HCT116 (cell line): Measurements from ENCODE around the gene NCAPG. TPM values are rescaled to one million over a fixed set of nuclear protein-coding genes. Genes with fewer than 3 reads are reported as not detected.

Experiments used
- ATAC-seq: fragments of 200-7000 bp; cut with Tn5 transposase; 2 replicates; pipeline ENCODE4 v1.9.1; 2020; ENCODE audit warnings: mild to moderate bottlenecking, moderate library complexity
- BruUV-seq: library from RNA; stranded (reverse); fragments of 400-500 nt; replicated peaks from 2 replicates; lab custom pipeline; 2021; lab: Mats Ljungman, UMichigan
- CTCF ChIA-PET: fragments of 300-600 bp; sonication (Branson Sonifier 250); formaldehyde crosslinking; loops from one replicate; lab custom pipeline; 2021; ENCODE audit warnings: antibody characterized with exemption; lab: Charles Lee
- POLR2A ChIA-PET: fragments of 300-600, 350-600 bp; sonication (Branson Sonifier 250); formaldehyde crosslinking; loops from one replicate; lab custom pipeline; 2021; ENCODE audit warnings: antibody characterized with exemption; lab: Charles Lee
- RAD21 ChIA-PET, 2 experiments: fragments of 300-600 bp; sonication (Branson Sonifier 250); formaldehyde crosslinking; loops; one replicate each; lab custom pipeline; 2023; ENCODE audit warnings: low total read pairs in 2 of 2; ENCODE audit not compliant: uncharacterized antibody in 2 of 2, unreplicated experiment in 2 of 2, low non-redundant PET in 1 of 2; lab: Charles Lee
- DNase-seq: peaks from one replicate; pipeline ENCODE4 v3.0.0-alpha.2; 2010; ENCODE audit warnings: low read depth, low spot score
- H2AFZ ChIP-seq: fragments of 200-600 bp; shearing (Covaris generic), sonication (generic); 2 replicates; pipeline ENCODE4 v1.6.1; 2017; ENCODE audit warnings: low read depth, mixed run types, mixed read lengths, antibody characterized with exemption, low read length; ENCODE audit not compliant: poor library complexity, severe bottlenecking
- H3K27ac ChIP-seq: 2 replicates; pipeline ENCODE4 v1.5.1; 2012; ENCODE audit warnings: low read depth, low read length
- H3K27me3 ChIP-seq: fragments of 200-600 bp; sonication (generic); 2 replicates; pipeline ENCODE4 v1.6.1; 2016; ENCODE audit warnings: mixed run types, low read length, mixed read lengths; ENCODE audit not compliant: insufficient read depth
- H3K36me3 ChIP-seq, 2 experiments: fragments of 200-500 bp in 1 of 2; fragments of 200-600 bp in 1 of 2; sonication (Bioruptor generic) in 1 of 2; sonication (generic) in 1 of 2; 2 replicates each; pipeline versions ENCODE4 v1.5.1 to v1.6.1; 2014 to 2016; ENCODE audit warnings: low read length in 2 of 2, inconsistent platforms in 1 of 2, mixed read lengths in 1 of 2, mixed run types in 1 of 2; ENCODE audit not compliant: insufficient read depth in 2 of 2, control insufficient read depth in 1 of 2
- H3K4me1 ChIP-seq, 2 experiments: fragments of 200-600 bp in 1 of 2; sonication (generic) in 1 of 2; 2 replicates each; pipeline versions ENCODE4 v1.5.1 to v1.6.1; 2012 to 2017; ENCODE audit warnings: low read length in 2 of 2, inconsistent platforms in 1 of 2, mild to moderate bottlenecking in 1 of 2, mixed read lengths in 1 of 2, mixed run types in 1 of 2, moderate library complexity in 1 of 2; ENCODE audit not compliant: insufficient read depth in 2 of 2, control insufficient read depth in 1 of 2
- H3K4me2 ChIP-seq: fragments of 200-600 bp; sonication (generic); 2 replicates; pipeline ENCODE4 v1.6.1; 2017; ENCODE audit warnings: mixed run types, low read length, mixed read lengths
- H3K4me3 ChIP-seq, 2 experiments: fragments of 200-600 bp in 1 of 2; sonication (generic) in 1 of 2; replicated peaks in 1 of 2; 2 replicates each; pipeline ENCODE4 v1.5.1; 2011 to 2016; ENCODE audit warnings: low read length in 2 of 2, control low read depth in 1 of 2, low read depth in 1 of 2, mild to moderate bottlenecking in 1 of 2, mixed read lengths in 1 of 2, mixed run types in 1 of 2
- H3K79me2 ChIP-seq: fragments of 200-600 bp; sonication (generic); 2 replicates; pipeline ENCODE4 v1.6.1; 2017; ENCODE audit warnings: mild to moderate bottlenecking, mixed run types, low read length, moderate library complexity, mixed read lengths; ENCODE audit not compliant: insufficient read depth
- H3K9ac ChIP-seq: fragments of 200-600 bp; sonication (generic); 2 replicates; pipeline ENCODE4 v1.6.1; 2016; ENCODE audit warnings: low read length, mixed read lengths
- H3K9me2 ChIP-seq: fragments of 200-600 bp; sonication (generic), shearing (Covaris generic); 2 replicates; pipeline ENCODE4 v1.6.1; 2017; ENCODE audit warnings: mixed run types, mild to moderate bottlenecking, moderate library complexity; ENCODE audit not compliant: insufficient read depth
- H3K9me3 ChIP-seq, 2 experiments: fragments of 200-500 bp in 1 of 2; fragments of 200-600 bp in 1 of 2; sonication (Bioruptor generic) in 1 of 2; sonication (generic) in 1 of 2; 2 replicates each; pipeline ENCODE4 v1.6.1; 2014 to 2017; ENCODE audit warnings: low read length in 2 of 2, mixed read lengths in 2 of 2, inconsistent platforms in 1 of 2, low read depth in 1 of 2, mild to moderate bottlenecking in 1 of 2, mixed run types in 1 of 2, moderate library complexity in 1 of 2; ENCODE audit not compliant: control insufficient read depth in 1 of 2, insufficient read depth in 1 of 2
- H4K20me1 ChIP-seq: fragments of 200-600 bp; sonication (generic), shearing (Covaris generic); 2 replicates; pipeline ENCODE4 v1.6.1; 2017; ENCODE audit warnings: mixed run types, mild to moderate bottlenecking, moderate library complexity; ENCODE audit not compliant: insufficient read depth
- CBX3 ChIP-seq: IDR thresholded peaks from 2 replicates; pipeline ENCODE4 v1.6.1; 2012; ENCODE audit warnings: low read depth
- ELF1 ChIP-seq: IDR thresholded peaks from 2 replicates; pipeline ENCODE4 v1.6.1; 2012; ENCODE audit warnings: low read depth, borderline replicate concordance
- EZH2phosphoT487 ChIP-seq: fragments of 200-600 bp; IDR thresholded peaks from 2 replicates; pipeline ENCODE4 v1.6.1; 2018; ENCODE audit warnings: antibody characterized with exemption, borderline replicate concordance
- MAX ChIP-seq: IDR thresholded peaks from 2 replicates; pipeline ENCODE4 v1.6.1; 2012
- RAD21 ChIP-seq: IDR thresholded peaks from 2 replicates; pipeline ENCODE4 v1.6.1; 2012; ENCODE audit warnings: low read depth, mild to moderate bottlenecking
- TCF7L2 ChIP-seq: IDR thresholded peaks from 2 replicates; pipeline ENCODE4 v1.7.0; 2011; ENCODE audit warnings: borderline replicate concordance, inconsistent platforms; ENCODE audit not compliant: insufficient read depth, insufficient read length; ENCODE audit errors: extremely low read depth
- intact Hi-C: fragments of 100-400 bp; cut with micrococcal nuclease; formaldehyde crosslinking; loops from 2 replicates; pipeline ENCODE4 v1.10.0; 2022
- total RNA-seq: library from RNA; stranded (reverse); gene quantifications from one replicate; pipeline ENCODE4 v1.2.1, GENCODE V29; 2021; ENCODE audit not compliant: unreplicated experiment

Gene NCAPG
- total RNA-seq, 1 experiment from 2014 or later, result 79.4 TPM

DNA sequence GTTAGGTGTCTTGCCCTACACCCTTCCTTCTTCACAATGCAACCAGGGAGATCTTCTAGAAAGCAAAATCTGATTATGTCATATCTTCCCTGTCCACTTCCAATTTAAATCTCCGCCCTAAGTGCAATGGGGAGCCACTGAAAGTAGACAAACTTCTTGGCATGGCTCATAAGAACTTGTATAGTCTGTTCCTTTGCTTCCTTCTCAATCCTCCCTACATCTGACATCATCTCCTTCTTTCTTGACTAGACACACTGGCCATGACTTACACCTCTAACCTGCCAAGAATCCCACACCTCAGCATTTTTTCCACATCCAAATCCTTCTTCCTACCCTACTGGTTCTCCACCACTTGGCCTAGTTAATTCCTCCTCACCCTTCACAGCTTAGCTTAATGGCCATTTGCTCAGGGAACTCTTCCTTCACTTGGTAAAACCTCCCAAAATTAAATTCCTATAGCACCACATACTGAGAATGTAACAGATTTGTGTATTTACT is 55.1 kb downstream of the NCAPG start:
- BruUV-seq, result no TSS peak
- RAD21 ChIA-PET, result no interaction called here
- Histone ChIP-seq H3K4me2 (no peak overlapping the region), H2AFZ (no peak overlapping the region), H3K9ac (no peak overlapping the region), H4K20me1 (no peaks in the 10 kb centered on the region), H3K79me2 (no peaks in the 10 kb centered on the region), H3K9me3 (no peaks in the 10 kb centered on the region), H3K36me3 (no peaks in the 10 kb centered on the region), H3K9me2 (no peaks in the 10 kb centered on the region), H3K4me3 (no peak overlapping the region), H3K4me1 (no peaks in the 10 kb centered on the region), H3K27ac (no peak overlapping the region), H3K27me3 (no peaks in the 10 kb centered on the region)
- POLR2A ChIA-PET, result no interaction called here
- TF ChIP-seq EZH2phosphoT487, result no peak
- TF ChIP-seq ELF1, result no peak
- TF ChIP-seq CBX3, result no peak
- TF ChIP-seq MAX, result no peak
- TF ChIP-seq RAD21, result no peak
- TF ChIP-seq TCF7L2, result no peak
- intact Hi-C loops, result no loop called here
- ATAC-seq (no peak), DNase-seq (no peak)
- CTCF ChIA-PET, result no interaction called here

GRCh38 chr4:17866810-17867209 is 56.0 kb downstream of the NCAPG start:
- ChIA-PET CTCF (no interaction called here), RAD21 (no interaction called here)
- no peak overlapping the region for H3K4me3 ChIP-seq
- H4K20me1 ChIP-seq, result no peaks in the 10 kb centered on the region
- H3K4me1 ChIP-seq, result no peaks in the 10 kb centered on the region
- no peaks in the 10 kb centered on the region for H3K9me2 ChIP-seq
- H3K9ac ChIP-seq, result no peak overlapping the region
- no peaks in the 10 kb centered on the region for H3K79me2 ChIP-seq
- H3K4me2 ChIP-seq, result no peak overlapping the region
- no peaks in the 10 kb centered on the region for H3K36me3 ChIP-seq
- TF ChIP-seq MAX, result no peak
- TF ChIP-seq, all 23 proteins: peak for 0
- DNase-seq (no peak), ATAC-seq (no peak)
- intact Hi-C loops, result no loop called here
- Histone ChIP-seq H3K27ac (no peak overlapping the region), H2AFZ (no peak overlapping the region), H3K9me3 (no peaks in the 10 kb centered on the region), H3K27me3 (no peaks in the 10 kb centered on the region)
- POLR2A ChIA-PET, result no interaction called here
- no TSS peak for BruUV-seq
